GM06990 (cell line): ENCODE results near the gene NUP88.

Experiments
- DNase-seq: peaks from one replicate; pipeline ENCODE4 v3.0.0-alpha.2; 2011; ENCODE audit not compliant: insufficient read length; ENCODE audit errors: extremely low read depth
- H3K27me3 ChIP-seq: replicated peaks from 2 replicates; pipeline ENCODE4 v1.6.0; 2011; ENCODE audit warnings: low read length; ENCODE audit not compliant: control insufficient read depth, insufficient read depth
- H3K36me3 ChIP-seq: 2 replicates; pipeline ENCODE4 v1.5.1; 2011; ENCODE audit warnings: low read length; ENCODE audit not compliant: control insufficient read depth, insufficient read depth
- H3K4me3 ChIP-seq: replicated peaks from 2 replicates; pipeline ENCODE4 v1.5.1; 2011; ENCODE audit warnings: low read depth, mild to moderate bottlenecking, control low read depth, low read length
- CTCF ChIP-seq: IDR thresholded peaks from 2 replicates; pipeline ENCODE4 v1.5.1; 2011; ENCODE audit warnings: low read length, control low read depth, mild to moderate bottlenecking, inconsistent platforms; ENCODE audit not compliant: insufficient read depth, poor library complexity, severe bottlenecking

Gene NUP88

GRCh38 chr17:5419356-5419958 is at the start of gene NUP88:
Gene NUP88 (minus strand): TSS chr17:5419662. CDS start chr17:5419650, 12 bp downstream.
- no peak for TF ChIP-seq CTCF
- peak; percentile 97 for DNase-seq
- Histone ChIP-seq H3K4me3 (peak within 1 kb of the TSS; percentile 83), H3K36me3 (peaks cover 10% of the 10 kb centered on the region), H3K27me3 (no peaks in the 10 kb centered on the region)

GRCh38 chr17:5468075-5468473 is 48.6 kb upstream of the NUP88 start:
- peak overlapping the region; percentile 98 for H3K4me3 ChIP-seq
- no peak for DNase-seq
- H3K27me3 ChIP-seq = no peaks in the 10 kb centered on the region
- peaks cover 6% of the 10 kb centered on the region for H3K36me3 ChIP-seq
- no peak for TF ChIP-seq CTCF

GRCh38 chr17:5467416-5467815 is 48.0 kb upstream of the NUP88 start:
- no peak for DNase-seq
- no peaks in the 10 kb centered on the region for H3K27me3 ChIP-seq
- H3K4me3 ChIP-seq = peak overlapping the region; percentile 98
- no peak for TF ChIP-seq CTCF
- H3K36me3 ChIP-seq = peaks cover 5% of the 10 kb centered on the region

DNA sequence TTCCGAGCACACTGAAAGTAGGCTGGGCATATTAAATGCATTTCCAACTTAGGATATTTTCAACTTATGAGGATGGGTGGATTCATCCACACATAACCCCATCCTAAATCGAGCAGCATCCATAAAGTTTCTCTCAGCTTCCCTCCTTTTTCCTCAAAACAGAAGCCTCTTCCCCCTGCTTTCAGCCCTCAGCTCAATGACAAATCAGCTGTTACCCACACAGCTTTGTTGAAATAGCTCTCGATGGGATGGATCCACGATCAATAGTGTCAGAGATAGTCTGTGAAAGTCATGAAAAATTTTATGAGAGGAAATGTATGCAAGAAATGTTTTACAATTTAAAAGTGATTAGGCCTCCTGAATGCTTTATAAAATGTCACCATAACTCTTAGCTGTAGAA is 46.8 kb upstream of the NUP88 start:
- H3K4me3 ChIP-seq = no peak overlapping the region
- peaks cover 3% of the 10 kb centered on the region for H3K36me3 ChIP-seq

GRCh38 chr17:5464717-5465507 is 45.5 kb upstream of the NUP88 start:
- DNase-seq = no peak
- TF ChIP-seq CTCF = no peak
- Histone ChIP-seq H3K4me3 (no peak overlapping the region), H3K27me3 (no peaks in the 10 kb centered on the region), H3K36me3 (peaks cover 3% of the 10 kb centered on the region)

More for the DNA sequence above, 46.8 kb upstream of the NUP88 start:
- no peaks in the 10 kb centered on the region for H3K27me3 ChIP-seq
- no peak for DNase-seq
- TF ChIP-seq CTCF = no peak
